PC-3 (cell line): ENCODE measurements around the gene CMTM1.

Experiments used
- EZH2 ChIP-seq: fragments of 300-600 bp; sonication (generic); IDR thresholded peaks from one replicate; pipeline ENCODE4 v1.6.1; 2017; ENCODE audit warnings: antibody characterized with exemption, mild to moderate bottlenecking, low read length; ENCODE audit not compliant: unreplicated experiment
- EZH2phosphoT487 ChIP-seq: fragments of 300-600 bp; sonication (generic); IDR thresholded peaks from 2 replicates; pipeline ENCODE4 v1.6.1; 2018; ENCODE audit warnings: mild to moderate bottlenecking, antibody characterized with exemption, low read length, borderline replicate concordance
- TF ChIP-seq, protein P1 (sequence below): fragments of 300-600 bp; sonication (generic); conservative IDR thresholded peaks from 2 replicates; pipeline ENCODE4 v1.5.1; 2017; ENCODE audit warnings: antibody characterized with exemption, low read depth, mild to moderate bottlenecking, low read length

- TF ChIP-seq, protein P1, sequence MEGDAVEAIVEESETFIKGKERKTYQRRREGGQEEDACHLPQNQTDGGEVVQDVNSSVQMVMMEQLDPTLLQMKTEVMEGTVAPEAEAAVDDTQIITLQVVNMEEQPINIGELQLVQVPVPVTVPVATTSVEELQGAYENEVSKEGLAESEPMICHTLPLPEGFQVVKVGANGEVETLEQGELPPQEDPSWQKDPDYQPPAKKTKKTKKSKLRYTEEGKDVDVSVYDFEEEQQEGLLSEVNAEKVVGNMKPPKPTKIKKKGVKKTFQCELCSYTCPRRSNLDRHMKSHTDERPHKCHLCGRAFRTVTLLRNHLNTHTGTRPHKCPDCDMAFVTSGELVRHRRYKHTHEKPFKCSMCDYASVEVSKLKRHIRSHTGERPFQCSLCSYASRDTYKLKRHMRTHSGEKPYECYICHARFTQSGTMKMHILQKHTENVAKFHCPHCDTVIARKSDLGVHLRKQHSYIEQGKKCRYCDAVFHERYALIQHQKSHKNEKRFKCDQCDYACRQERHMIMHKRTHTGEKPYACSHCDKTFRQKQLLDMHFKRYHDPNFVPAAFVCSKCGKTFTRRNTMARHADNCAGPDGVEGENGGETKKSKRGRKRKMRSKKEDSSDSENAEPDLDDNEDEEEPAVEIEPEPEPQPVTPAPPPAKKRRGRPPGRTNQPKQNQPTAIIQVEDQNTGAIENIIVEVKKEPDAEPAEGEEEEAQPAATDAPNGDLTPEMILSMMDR: no peak
- TF ChIP-seq EZH2 (no peak), EZH2phosphoT487 (no peak)
Observed at GRCh38 chr16:66616592-66616991, 50.4 kb downstream of the CMTM1 start.
